ENCODE data around the gene KRT86.

Gene KRT86

DNA sequence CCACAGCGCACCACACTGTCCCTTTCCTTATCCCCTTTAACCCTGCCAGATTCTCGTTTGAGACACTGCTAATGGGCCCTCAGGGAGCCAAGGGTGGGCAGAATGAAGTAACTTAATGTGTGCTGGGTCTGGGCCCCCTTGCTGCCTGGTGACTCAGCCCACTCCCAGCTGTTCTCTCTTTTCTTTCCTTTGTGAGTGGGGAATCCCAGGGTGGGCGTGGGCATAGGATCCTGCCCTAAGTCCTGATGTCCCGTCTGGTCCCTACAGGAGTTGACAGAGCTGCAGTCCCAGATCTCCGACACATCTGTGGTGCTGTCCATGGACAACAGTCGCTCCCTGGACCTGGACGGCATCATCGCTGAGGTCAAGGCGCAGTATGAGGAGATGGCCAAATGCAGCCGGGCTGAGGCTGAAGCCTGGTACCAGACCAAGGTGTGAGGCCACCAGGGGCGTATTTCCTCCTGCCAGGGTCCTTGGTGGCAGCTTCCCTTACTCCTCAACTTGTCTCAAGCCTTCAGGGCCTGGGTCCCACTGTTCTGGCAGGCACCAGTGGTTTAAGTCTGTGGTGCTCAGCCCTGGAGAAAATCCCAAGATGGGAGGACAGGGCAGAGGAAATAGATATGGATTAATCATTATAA lies 33.1 kb upstream of the KRT86 start:
- FAIRE-seq: peak; percentile 21
- DNase-seq (ENCODE audit: insufficient read length): no peak

DNA sequence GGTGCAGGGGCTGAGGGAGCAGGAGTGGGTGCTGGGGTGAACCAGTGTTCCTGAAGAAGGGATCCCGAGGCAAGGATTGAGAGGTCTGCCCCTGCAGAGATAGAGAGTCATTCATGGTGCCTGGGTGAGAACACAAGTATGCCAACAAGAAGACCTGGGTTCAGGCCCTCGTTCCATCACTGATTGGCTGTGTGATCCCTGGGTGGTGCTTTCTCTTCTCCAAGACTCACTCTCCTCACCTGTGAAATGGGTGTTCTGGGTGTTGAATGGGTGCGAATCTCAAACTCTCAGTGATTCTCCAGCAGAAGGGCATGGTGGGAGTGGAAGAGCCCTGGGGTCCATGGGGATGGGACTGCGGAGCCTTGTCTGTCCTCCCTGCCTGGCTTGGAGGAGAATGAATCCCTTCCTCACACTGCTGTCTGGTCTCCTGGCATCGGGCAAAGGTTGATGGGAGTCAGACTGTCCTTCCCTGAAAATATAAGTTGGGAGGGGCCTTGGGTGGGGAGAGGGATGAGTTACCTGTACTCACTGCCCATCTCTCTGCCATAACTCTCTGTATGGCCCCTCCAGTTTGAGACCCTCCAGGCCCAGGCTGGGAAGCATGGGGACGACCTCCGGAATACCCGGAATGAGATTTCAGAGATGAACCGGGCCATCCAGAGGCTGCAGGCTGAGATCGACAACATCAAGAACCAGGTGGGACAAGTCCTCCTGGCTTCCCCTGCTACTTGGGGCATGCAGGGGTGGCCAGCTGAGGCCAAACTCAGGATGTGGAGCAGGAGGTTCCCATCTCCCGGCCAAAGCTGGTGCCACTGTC lies 31.8 kb upstream of the KRT86 start:
- no peak for TF ChIP-seq POLR2A (IDR thresholded peaks at IDR 0.05; ENCODE audit: low read depth, low read length)
- FAIRE-seq: no peak
- no peak for DNase-seq (ENCODE audit: insufficient read length)

More for the DNA sequence above, 33.1 kb upstream of the KRT86 start:
- TF ChIP-seq TAF1 (IDR thresholded peaks at IDR 0.05; ENCODE audit: borderline replicate concordance, low read depth, low read length): no peak
- TF ChIP-seq POLR2A (IDR thresholded peaks at IDR 0.05; ENCODE audit: low read depth, low read length): no peak
- no peak for TF ChIP-seq POLR2AphosphoS5 (IDR thresholded peaks at IDR 0.05; ENCODE audit: low read depth, low read length)

DNA sequence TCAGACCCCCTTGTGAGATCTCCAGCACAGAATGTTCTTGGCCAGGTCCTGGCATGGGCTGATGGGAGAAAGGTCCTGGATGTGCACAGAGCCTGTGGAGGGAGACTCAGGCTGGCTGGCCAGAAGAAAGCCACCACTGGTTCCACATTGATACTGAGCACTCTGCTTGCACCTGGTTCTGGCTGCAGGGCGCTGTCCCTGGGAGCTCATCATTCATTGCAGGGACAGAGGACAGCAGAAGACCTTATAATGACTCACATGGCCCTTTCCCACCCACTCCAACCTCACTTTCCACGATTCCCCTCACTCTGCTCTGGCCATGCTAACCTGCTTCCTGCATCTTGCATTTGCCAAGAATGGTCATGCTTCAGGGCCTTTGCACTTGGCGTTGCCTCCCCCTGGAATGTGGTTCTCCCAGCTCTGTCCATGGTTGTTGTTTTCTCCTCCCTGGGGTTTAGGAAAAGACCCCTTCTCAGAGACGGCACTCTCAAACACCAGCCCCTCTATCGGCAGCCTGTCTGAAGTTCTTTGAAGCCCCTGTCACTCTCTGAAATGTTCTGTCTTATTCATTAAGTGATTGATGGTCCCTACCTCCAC lies 31.1 kb upstream of the KRT86 start:
- TF ChIP-seq TAF1 (IDR thresholded peaks at IDR 0.05; ENCODE audit: borderline replicate concordance, low read depth, low read length): no peak
- no peak for TF ChIP-seq POLR2AphosphoS5 (IDR thresholded peaks at IDR 0.05; ENCODE audit: low read depth, low read length)
- TF ChIP-seq POLR2A (IDR thresholded peaks at IDR 0.05; ENCODE audit: low read depth, low read length): no peak
- DNase-seq (ENCODE audit: insufficient read length): no peak
- FAIRE-seq: no peak

DNA sequence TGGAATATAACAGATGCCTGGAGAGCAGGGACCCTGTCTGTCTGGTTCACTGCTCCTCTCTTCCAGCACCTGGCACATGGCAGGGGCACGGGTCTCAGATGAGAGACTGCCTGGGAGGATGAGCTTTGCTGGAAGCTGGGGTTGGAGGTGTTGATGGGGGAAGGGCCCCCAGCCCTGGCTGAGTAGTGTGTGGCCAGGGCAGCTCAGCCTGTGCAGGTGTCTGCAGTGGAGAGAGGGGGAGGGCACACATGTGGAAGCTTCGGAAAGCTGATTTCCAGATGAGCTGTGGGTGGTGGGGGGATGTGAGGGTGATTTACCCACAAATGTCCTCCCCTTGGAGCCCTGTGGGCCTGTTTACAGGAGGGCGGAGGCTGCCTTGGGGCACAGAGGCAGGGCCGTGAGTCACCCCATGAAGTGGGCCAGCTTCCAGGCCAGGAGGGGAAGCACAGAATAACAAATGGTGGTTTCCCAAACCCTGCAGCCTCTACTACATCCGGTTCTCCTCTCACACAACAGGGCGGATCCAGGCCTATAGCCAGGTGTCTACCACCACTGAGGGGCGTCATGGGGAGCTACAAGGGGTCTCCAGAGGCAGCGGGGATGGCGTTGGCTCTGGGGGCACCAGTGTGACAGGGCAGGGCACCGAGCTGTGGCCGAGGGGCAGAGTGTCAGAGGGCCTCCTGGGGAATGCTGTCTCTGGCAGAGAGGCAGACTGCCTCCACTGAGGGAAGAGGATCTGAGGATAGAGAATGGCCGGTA lies 30.4 kb upstream of the KRT86 start:
- TF ChIP-seq POLR2AphosphoS5 (IDR thresholded peaks at IDR 0.05; ENCODE audit: low read depth, low read length) (peak; percentile 78), POLR2A (IDR thresholded peaks at IDR 0.05; ENCODE audit: low read depth, low read length) (peak; percentile 82), TAF1 (IDR thresholded peaks at IDR 0.05; ENCODE audit: borderline replicate concordance, low read depth, low read length) (peak; percentile 56; the same call in 1 of the 2 replicates)
- DNase-seq (ENCODE audit: insufficient read length): peak; percentile 81
- peak; percentile 96 for FAIRE-seq

DNA sequence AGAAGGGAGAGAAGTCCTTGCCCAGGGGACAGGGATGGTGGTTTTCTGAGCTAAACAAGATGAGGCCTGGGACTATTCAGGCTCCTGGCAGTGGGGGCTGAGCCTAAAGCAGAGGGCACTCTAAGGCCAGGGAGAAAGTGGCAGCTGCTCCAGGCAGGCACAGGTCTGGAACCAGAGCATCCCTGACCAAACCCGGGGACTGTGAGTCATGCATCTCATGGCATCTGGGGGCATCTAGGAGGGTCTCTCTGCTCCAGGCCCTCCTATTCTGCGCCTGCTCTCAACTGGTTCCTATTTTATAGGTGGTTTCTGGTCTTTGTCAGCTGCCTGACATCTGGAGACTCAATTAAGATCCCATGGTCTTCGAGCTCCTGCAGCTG lies 29.8 kb upstream of the KRT86 start:
- FAIRE-seq (no peak), DNase-seq (ENCODE audit: insufficient read length) (no peak)
- TF ChIP-seq POLR2AphosphoS5 (IDR thresholded peaks at IDR 0.05; ENCODE audit: low read depth, low read length): no peak
- TF ChIP-seq TAF1 (IDR thresholded peaks at IDR 0.05; ENCODE audit: borderline replicate concordance, low read depth, low read length): no peak

DNA sequence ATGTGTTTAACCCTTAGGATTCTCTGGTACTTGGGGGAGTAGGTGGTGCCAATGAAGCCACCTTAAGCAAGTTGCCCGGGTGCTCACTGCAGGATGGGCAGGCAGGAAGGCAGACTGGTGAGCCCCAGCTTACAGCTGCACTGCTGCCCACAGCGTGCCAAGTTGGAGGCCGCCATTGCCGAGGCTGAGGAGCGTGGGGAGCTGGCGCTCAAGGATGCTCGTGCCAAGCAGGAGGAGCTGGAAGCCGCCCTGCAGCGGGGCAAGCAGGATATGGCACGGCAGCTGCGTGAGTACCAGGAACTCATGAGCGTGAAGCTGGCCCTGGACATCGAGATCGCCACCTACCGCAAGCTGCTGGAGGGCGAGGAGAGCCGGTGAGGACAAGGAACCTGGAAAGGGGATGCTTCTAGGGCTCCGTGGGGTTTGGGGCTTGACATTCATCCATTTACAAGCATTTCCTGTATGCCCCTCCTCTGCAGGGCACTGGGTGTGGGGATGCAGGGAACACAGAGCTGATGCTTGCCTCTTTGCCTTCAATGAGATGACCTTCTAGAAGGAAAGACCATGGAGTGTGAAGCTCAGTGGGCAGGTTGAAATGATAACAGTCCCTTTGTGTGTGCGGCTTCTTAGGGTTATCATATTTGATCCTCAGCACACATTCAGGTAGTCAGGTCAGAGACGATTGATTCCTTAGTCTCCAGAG lies 29.0 kb upstream of the KRT86 start:
- TF ChIP-seq TAF1 (IDR thresholded peaks at IDR 0.05; ENCODE audit: borderline replicate concordance, low read depth, low read length): no peak
- TF ChIP-seq POLR2AphosphoS5 (IDR thresholded peaks at IDR 0.05; ENCODE audit: low read depth, low read length): 0 out of 2 replicates have a peak, but pooled peaks have one; percentile 26
- TF ChIP-seq POLR2A (IDR thresholded peaks at IDR 0.05; ENCODE audit: low read depth, low read length): no peak
- FAIRE-seq (peak; percentile 9), DNase-seq (ENCODE audit: insufficient read length) (no peak)

DNA sequence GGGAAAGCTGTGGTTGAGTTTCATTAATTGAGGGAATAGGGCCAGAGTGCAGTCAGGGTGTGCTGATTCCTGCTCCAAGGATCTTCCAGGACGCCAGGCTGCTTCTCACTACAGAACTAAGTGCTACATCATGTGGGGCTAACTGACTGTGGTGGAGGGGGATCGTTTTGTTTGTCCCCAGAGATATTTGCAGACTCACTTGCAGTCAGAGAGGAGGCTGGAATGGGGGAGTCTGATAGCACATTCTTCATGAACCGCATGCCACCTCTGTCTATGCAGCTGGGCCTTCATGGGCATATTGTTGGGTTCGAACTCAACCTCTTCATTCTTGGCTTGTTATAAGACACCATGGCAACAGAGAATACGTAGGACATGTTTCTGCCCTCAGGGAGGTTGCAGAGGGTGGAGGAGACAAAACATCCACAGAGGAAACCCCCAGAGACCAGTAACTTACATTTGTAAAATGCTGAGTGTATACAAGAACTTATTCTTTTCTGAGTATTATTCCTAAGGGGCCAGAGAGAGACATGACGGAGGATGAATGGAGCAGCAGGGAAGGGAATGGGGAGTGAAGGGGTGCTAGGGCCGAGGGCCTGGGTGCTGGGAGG lies 28.4 kb upstream of the KRT86 start:
- DNase-seq (ENCODE audit: insufficient read length) (no peak), FAIRE-seq (peak; percentile 42)
- TF ChIP-seq POLR2A (IDR thresholded peaks at IDR 0.05; ENCODE audit: low read depth, low read length) (no peak), TAF1 (IDR thresholded peaks at IDR 0.05; ENCODE audit: borderline replicate concordance, low read depth, low read length) (no peak), POLR2AphosphoS5 (IDR thresholded peaks at IDR 0.05; ENCODE audit: low read depth, low read length) (no peak)

DNA sequence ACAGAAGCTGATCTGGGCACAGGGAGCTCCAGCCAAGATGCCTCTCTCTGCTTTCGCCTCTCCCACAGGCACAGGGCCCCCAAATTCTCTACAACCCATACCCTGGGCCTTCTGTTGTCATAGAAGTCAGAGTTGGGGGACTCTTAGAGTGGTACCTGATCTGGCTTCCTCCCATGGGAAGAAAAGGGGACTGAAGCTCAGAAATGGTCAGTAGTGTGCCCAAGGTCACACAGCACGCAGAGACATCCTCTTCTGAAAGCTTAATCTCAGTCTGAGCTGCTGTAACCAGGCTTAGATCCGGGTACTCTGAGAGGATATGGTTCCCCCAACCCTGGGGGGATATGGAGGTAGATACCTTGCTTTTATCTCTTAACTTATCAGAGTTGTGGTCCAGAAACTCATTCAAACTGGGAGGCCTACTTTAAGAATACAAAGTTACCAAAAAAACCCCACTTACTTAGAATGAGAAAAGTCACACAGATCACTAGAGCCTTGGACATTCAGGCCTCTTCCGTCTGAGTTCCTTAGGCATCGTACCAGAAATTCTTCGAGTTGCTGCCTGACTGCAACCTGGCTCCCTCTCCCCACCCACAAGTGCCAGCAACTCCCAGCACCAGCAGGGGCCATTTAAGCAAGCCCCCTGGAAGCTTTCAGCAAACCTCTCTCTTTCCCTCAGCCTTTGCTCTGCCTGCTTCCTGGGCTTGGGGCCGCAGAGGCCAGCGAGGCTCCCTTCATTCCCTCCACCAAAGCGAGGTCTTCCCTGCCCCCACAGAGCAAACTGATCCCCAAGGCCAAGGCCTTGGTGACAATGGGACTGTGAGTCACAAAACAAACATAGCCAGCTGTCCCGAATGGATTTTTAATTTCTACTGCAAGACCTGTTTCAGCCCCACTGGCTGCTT lies 27.5 kb upstream of the KRT86 start:
- no peak for TF ChIP-seq TAF1 (IDR thresholded peaks at IDR 0.05; ENCODE audit: borderline replicate concordance, low read depth, low read length)
- TF ChIP-seq POLR2A (IDR thresholded peaks at IDR 0.05; ENCODE audit: low read depth, low read length): no peak
- no peak for TF ChIP-seq POLR2AphosphoS5 (IDR thresholded peaks at IDR 0.05; ENCODE audit: low read depth, low read length)
- no peak for DNase-seq (ENCODE audit: insufficient read length)
- peak; percentile 82 for FAIRE-seq

DNA sequence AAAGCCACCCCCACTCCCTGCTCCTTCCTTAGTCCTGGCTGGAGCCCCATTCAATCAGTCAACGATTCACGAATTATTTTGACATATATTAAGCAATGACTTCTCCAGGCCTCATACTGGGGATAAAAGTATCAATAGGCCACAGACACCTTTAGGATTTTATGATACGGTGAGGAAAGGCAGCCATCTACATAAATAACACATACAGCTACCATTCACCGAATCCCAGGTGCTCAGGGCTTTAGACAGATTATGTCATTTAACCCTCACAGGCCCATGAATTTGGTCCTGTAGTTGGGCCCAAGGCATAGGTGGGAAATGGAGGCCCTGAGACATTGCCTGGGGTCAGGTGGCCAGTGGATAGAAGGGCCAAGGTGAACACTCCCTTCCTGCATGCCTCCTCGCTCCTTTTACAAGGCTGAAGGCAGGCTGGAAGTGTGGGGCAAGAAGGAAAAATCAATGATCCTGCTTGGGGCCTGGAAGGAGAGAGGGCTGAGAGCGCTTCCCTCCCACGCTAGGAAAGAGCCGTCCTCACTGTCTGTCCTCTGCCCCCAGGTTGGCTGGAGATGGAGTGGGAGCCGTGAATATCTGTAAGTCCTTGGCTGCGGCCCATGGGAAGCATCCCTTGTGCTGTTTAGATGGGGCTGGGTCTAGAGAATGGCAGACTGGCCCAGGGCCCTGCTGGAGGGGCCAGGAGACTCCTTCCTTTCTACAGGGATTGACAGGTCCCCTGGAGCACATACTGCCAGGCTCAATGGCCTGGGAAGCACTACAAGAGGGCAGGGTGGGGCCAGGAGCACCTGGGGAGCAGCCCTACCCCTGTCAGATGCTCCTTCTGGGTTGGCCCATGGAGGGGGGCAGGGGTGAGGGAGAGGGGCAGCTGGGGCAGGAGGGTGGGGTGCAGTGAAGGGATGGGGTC lies 26.6 kb upstream of the KRT86 start:
- FAIRE-seq: no peak
- DNase-seq (ENCODE audit: insufficient read length): no peak
- no peak for TF ChIP-seq POLR2AphosphoS5 (IDR thresholded peaks at IDR 0.05; ENCODE audit: low read depth, low read length)

All from GM12892 (cell line).